CD4-positive, alpha-beta T cell treated with Interleukin-17A for 1 hour (primary cell): ENCODE results near the gene ACVRL1.

Experiments used
- DNase-seq: peaks from one replicate; pipeline ENCODE4 v3.0.0-alpha.2; 2020

The ACVRL1 gene

DNA sequence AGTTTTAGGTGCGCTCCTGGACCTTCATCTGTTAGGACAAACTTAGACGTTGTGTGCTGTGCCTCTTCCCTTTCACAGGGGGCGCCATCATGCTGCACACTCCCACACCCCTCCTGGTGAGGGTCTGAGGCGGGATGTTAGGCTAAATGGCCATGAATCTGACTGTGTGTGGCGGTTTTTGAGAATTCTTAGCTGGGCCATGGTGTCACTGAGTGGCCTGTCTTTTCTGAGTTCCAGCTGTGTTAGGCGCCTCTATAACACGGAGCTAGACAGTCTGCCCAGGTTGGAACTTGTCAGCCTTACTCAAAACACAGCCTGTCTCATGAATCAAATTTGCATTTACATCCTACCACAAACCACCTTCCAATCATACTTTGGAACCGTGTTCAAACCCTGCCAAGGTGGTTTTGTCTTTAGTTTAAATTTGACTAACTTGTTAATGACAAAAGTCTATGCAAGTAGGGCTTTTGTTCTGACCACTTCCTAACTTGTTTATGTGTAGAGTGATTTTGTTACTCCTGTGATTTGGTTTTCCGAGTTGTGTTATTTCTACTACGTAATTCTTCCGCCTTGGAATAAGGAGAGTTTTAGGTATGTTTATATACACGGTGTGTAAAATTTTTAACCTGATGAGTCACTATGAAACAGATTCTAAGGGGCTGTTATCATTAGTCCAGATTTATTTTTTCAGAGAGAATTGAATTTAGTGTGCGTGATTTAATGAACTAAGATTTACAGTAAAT is 63.8 kb downstream of the ACVRL1 start:
- DNase-seq, result peak; percentile 61

DNA sequence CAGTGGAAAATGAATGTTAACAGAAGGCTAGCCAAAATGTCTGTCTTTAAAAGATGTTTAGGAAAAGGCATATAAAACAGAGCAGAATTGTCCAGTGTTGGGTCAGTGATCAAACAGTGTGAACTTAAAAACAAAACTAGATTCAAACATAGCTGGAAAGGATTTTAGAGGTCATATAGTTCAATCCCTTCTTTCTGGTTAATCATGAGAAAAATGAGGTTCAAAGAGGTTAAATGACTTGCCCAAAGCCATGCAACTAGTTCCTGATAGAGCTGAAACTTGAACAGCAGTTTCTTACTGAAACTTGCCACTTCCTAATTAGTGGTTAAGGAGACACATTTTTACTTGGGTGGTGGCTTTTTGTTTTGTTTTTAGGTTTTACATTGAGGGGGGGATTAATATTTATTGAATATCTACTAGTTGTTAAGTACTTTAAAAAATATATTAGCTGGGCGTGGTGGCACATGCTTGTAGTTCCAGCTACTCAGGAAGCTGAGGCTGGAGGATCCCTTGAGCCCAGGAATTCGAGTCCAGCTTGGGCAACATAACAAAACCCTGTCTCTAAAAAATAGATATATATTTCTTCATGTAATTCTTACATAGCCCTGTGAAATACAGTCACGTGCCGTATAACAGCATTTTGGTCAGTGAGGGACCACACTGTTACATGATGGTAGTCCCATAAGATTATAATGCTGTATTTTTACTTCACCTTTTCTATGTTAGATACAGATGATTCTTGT is 64.5 kb downstream of the ACVRL1 start:
- DNase-seq, result peak; percentile 30

DNA sequence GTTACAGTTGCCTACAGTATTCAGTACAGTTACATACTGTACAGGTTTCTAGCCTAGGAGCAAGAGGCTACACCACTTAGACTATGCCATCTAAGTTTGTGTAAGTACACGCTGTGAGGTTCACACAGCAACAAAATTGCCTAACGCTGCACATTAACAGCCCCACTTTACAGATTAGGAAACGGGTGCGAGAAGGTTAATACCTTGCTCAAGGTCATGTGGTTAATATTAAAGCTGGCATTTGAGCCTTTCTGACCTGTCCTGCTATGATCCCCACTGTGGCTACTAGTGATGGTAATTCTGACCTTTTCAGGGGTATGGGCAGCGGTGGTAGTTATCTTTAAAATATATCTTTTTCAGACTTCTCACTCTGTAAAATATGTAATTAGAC is 65.1 kb downstream of the ACVRL1 start:
- no peak for DNase-seq

DNA sequence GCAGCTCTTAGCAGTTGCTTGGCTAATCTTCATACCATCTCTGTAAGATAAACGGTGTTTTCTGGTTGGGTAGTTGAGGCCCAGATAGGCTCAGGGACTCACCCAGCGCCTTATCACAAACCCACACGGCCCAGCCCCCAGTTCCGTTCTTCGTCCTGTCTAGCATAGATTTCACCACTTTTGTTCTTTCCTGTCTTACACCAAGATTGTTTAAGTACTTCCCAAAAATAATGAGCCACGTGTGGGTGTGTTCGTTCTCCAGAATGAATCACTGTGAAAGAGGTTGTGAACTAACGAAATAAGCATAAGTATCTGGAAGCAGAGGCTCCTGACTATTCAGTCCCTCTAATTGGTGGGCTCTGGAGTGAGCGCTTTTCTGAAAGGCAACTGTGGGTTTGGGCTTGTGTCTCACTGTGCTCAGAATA is 65.6 kb downstream of the ACVRL1 start:
- peak; percentile 66 for DNase-seq
